HEK293 (cell line): ENCODE measurements around the gene SSC4D.
A peak's percentile ranks its signal among the peaks of the same experiment; 100 is the strongest.

ENCODE experiments used
- CTCF ChIA-PET: fragments of 350-600 bp; formaldehyde crosslinking; extraction: SDS; loops from one replicate; lab custom pipeline; 2021; ENCODE audit warnings: antibody characterized with exemption; lab: Yijun Ruan, JAX
- POLR2A ChIA-PET: fragments of 300-600 bp; formaldehyde crosslinking; extraction: SDS; loops from one replicate; lab custom pipeline; 2020; ENCODE audit warnings: antibody characterized with exemption, inconsistent platforms; lab: Yijun Ruan, JAX
- H3K27ac ChIP-seq: fragments of 200-500 bp; sonication (Bioruptor generic); 2 replicates; pipeline ENCODE4 v1.5.1; 2014; ENCODE audit warnings: low read depth, low read length, control low read depth, inconsistent platforms; ENCODE audit errors: extremely low read depth
- H3K36me3 ChIP-seq, 2 experiments: fragments of 200-500 bp in 1 of 2; sonication (Bioruptor generic) in 1 of 2; 1 replicate in 1 of 2; 2 replicates in 1 of 2; pipeline ENCODE4 v1.5.1; 2014 to 2017; ENCODE audit warnings: inconsistent platforms in 2 of 2, low read length in 2 of 2; ENCODE audit not compliant: control insufficient read depth in 2 of 2, insufficient read depth in 1 of 2
- H3K4me1 ChIP-seq: fragments of 200-500 bp; sonication (Bioruptor generic); 2 replicates; pipeline ENCODE4 v1.5.1; 2014; ENCODE audit warnings: mild to moderate bottlenecking, low read length, inconsistent platforms; ENCODE audit not compliant: control insufficient read depth, insufficient read depth
- H3K4me3 ChIP-seq: 2 replicates; pipeline ENCODE4 v1.5.1; 2011; ENCODE audit warnings: low read depth, mild to moderate bottlenecking, control low read depth, low read length, moderate library complexity
- H3K9me3 ChIP-seq: fragments of 200-500 bp; sonication (Bioruptor generic); 2 replicates; pipeline ENCODE4 v1.5.1; 2014; ENCODE audit warnings: low read depth, low read length, inconsistent platforms; ENCODE audit not compliant: control insufficient read depth, insufficient read depth
- FEZF1 ChIP-seq: fragments of 450-650 bp; formaldehyde crosslinking; IDR thresholded peaks from 2 replicates; pipeline ENCODE4 v1.5.1; 2016; ENCODE audit warnings: missing biosample characterization, missing genetic modification characterization
- HOXD13 ChIP-seq: sonication (generic); formaldehyde crosslinking; IDR thresholded peaks from 2 replicates; pipeline ENCODE4 v1.8.0; 2022; ENCODE audit warnings: missing genetic modification reagents, borderline replicate concordance
- KLF16 ChIP-seq: fragments of 450-650 bp; formaldehyde crosslinking; IDR thresholded peaks from 2 replicates; pipeline ENCODE4 v1.5.1; 2017; ENCODE audit warnings: missing biosample characterization, missing genetic modification characterization
- PRDM1 ChIP-seq: fragments of 450-650 bp; formaldehyde crosslinking; IDR thresholded peaks from 2 replicates; pipeline ENCODE4; 2016; ENCODE audit warnings: missing biosample characterization, missing genetic modification characterization
- PRDM10 ChIP-seq: fragments of 450-650 bp; formaldehyde crosslinking; IDR thresholded peaks from 2 replicates; pipeline ENCODE4 v1.5.1; 2016; ENCODE audit warnings: missing biosample characterization, missing genetic modification characterization
- SP7 ChIP-seq: fragments of 450-650 bp; formaldehyde crosslinking; IDR thresholded peaks from 2 replicates; pipeline ENCODE4 v1.5.1; 2016; ENCODE audit warnings: missing biosample characterization, missing genetic modification characterization
- ZFP41 ChIP-seq: fragments of 450-650 bp; formaldehyde crosslinking; IDR thresholded peaks from 2 replicates; pipeline ENCODE4 v1.5.1; 2016; ENCODE audit warnings: missing biosample characterization, missing genetic modification characterization, borderline replicate concordance
- ZNF148 ChIP-seq: fragments of 450-650 bp; formaldehyde crosslinking; IDR thresholded peaks from 2 replicates; pipeline ENCODE4 v1.5.0; 2017; ENCODE audit warnings: missing biosample characterization, missing genetic modification characterization, borderline replicate concordance
- ZNF174 ChIP-seq: fragments of 450-650 bp; formaldehyde crosslinking; IDR thresholded peaks from 2 replicates; pipeline ENCODE4 v1.5.0; 2017; ENCODE audit warnings: missing biosample characterization, mild to moderate bottlenecking, missing genetic modification characterization
- ZNF292 ChIP-seq: fragments of 450-650 bp; formaldehyde crosslinking; IDR thresholded peaks from 2 replicates; pipeline ENCODE4 v1.5.1; 2016; ENCODE audit warnings: low read depth, missing biosample characterization, missing genetic modification characterization, borderline replicate concordance
- ZNF366 ChIP-seq: fragments of 450-650 bp; formaldehyde crosslinking; conservative IDR thresholded peaks from 2 replicates; pipeline ENCODE4 v1.5.1; 2016; ENCODE audit warnings: missing biosample characterization, missing genetic modification characterization
- ZNF518A ChIP-seq: fragments of 450-650 bp; formaldehyde crosslinking; conservative IDR thresholded peaks from 2 replicates; pipeline ENCODE4 v1.5.1; 2016; ENCODE audit warnings: low read depth, missing biosample characterization, missing genetic modification characterization
- ZNF529 ChIP-seq: fragments of 450-650 bp; formaldehyde crosslinking; IDR thresholded peaks from 2 replicates; pipeline ENCODE4 v1.5.1; 2017; ENCODE audit warnings: missing genetic modification characterization, missing biosample characterization; ENCODE audit not compliant: insufficient replicate concordance
- ZNF600 ChIP-seq: fragments of 450-650 bp; formaldehyde crosslinking; IDR thresholded peaks from 2 replicates; pipeline ENCODE4 v1.5.1; 2016; ENCODE audit warnings: missing biosample characterization, missing genetic modification characterization
- ZNF654 ChIP-seq: fragments of 450-650 bp; formaldehyde crosslinking; IDR thresholded peaks from 2 replicates; pipeline ENCODE4 v1.5.1; 2016; ENCODE audit warnings: low read depth, missing biosample characterization, missing genetic modification characterization
- ZNF777 ChIP-seq: fragments of 450-650 bp; formaldehyde crosslinking; IDR thresholded peaks from 2 replicates; pipeline ENCODE4 v1.5.1; 2017; ENCODE audit warnings: missing biosample characterization, missing genetic modification characterization, borderline replicate concordance
- ZNF785 ChIP-seq: fragments of 450-650 bp; formaldehyde crosslinking; IDR thresholded peaks from 2 replicates; pipeline ENCODE4 v1.5.1; 2016; ENCODE audit warnings: missing biosample characterization, missing genetic modification characterization
- ZNF830 ChIP-seq: fragments of 450-650 bp; IDR thresholded peaks from 2 replicates; pipeline ENCODE4 v1.5.0; 2018; ENCODE audit warnings: missing biosample characterization, missing genetic modification characterization, low read depth, mild to moderate bottlenecking, moderate library complexity

The SSC4D gene

DNA sequence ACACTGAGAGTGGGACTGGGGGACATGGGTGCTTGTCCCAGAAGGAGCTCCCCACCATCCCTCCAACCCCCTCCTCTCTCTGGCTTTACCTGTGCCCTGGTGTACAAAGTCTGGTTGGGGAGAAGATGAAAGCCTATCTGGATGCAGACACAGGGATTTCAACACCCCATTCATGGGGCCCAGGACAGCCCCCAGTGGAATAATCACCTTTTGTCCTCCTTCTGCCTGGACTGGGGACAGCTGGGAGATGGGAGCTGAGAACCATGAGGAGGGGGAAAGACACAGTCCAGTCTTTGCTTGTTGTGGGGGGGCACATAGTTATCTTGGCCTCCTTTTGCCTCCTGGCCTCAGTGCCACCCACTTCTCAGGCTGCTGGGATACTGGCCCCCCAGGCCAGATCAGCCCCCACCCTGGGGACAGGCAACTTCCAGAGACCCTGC lies 1.4 kb downstream of the SSC4D start:
- no peaks in the 10 kb centered on the region for H3K4me1 ChIP-seq
- H3K36me3 ChIP-seq: no peaks in the 10 kb centered on the region
- TF ChIP-seq ZNF292 (no peak), ZNF148 (tag by site-specific recombination) (no peak), ZNF777 (no peak), ZFP41 (tag by site-specific recombination) (no peak), HOXD13 (CRISPR knock-in tag) (no peak), ZNF174 (tag by site-specific recombination) (no peak)
- ChIA-PET POLR2A (no interaction called here), CTCF (no interaction called here)
- H3K27ac ChIP-seq: no peak overlapping the region
- no peak overlapping the region for H3K4me3 ChIP-seq
- H3K9me3 ChIP-seq: no peaks in the 10 kb centered on the region

GRCh38 chr7:76407718-76408117 lies 1.8 kb downstream of the SSC4D start:
- Histone ChIP-seq H3K4me1 (no peaks in the 10 kb centered on the region), H3K27ac (no peak overlapping the region), H3K4me3 (no peak overlapping the region), H3K9me3 (no peaks in the 10 kb centered on the region), H3K36me3 (no peaks in the 10 kb centered on the region)
- ChIA-PET POLR2A (no interaction called here), CTCF (no interaction called here)
- no peak for TF ChIP-seq FEZF1 (tag by site-specific recombination)
- TF ChIP-seq PRDM10 (tag by site-specific recombination): 0 out of 2 replicates have a peak, but pooled peaks have one; percentile 11
- TF ChIP-seq ZNF830: no peak

- no peaks in the 10 kb centered on the region for H3K4me1 ChIP-seq
- H3K36me3 ChIP-seq: no peaks in the 10 kb centered on the region
- ChIA-PET CTCF (no interaction called here), POLR2A (no interaction called here)
- TF ChIP-seq ZNF529 (tag by site-specific recombination) (no peak), ZNF366 (tag by site-specific recombination) (peak; percentile 85), ZNF600 (tag by site-specific recombination) (no peak), KLF16 (tag by site-specific recombination) (no peak), ZNF785 (tag by site-specific recombination) (no peak), ZNF518A (no peak), PRDM1 (tag by site-specific recombination) (peak; percentile 70), SP7 (tag by site-specific recombination) (no peak), ZNF654 (no peak)
- no peak overlapping the region for H3K27ac ChIP-seq
- H3K4me3 ChIP-seq: no peak overlapping the region
- no peaks in the 10 kb centered on the region for H3K9me3 ChIP-seq
Measured at GRCh38 chr7:76405738-76406137, 3.8 kb downstream of the SSC4D start.
